Measurements from ENCODE around the gene CRB1. TPM values are rescaled to one million over a fixed set of nuclear protein-coding genes. Genes with fewer than 3 reads are reported as not detected.

CRB1 gene
- total and polyA plus RNA-seq, 9 of the 15 experiments (the other 6 are each of a cell fraction or from before 2014, with no cell fraction given) = 0.04 to 0.10 TPM; not detected in 7

GRCh38 chr1:197303463-197303862 lies 35.4 kb downstream of the CRB1 start (continued):
- no peak for TF ChIP-seq GTF3C2 (IDR thresholded peaks at IDR 0.05; ENCODE audit: borderline replicate concordance, extremely low read depth, insufficient read length)
- TF ChIP-seq TFE3 (CRISPR knock-in tag; IDR thresholded peaks at IDR 0.05) = no peak
- no peak for TF ChIP-seq SFPQ (IDR thresholded peaks at IDR 0.05; ENCODE audit: low read depth, low read length)
- TF ChIP-seq ZNF197 (CRISPR knock-in tag; IDR thresholded peaks at IDR 0.05; ENCODE audit: low read depth) = no peak
- TF ChIP-seq CTCFL (IDR thresholded peaks at IDR 0.05; ENCODE audit: borderline replicate concordance, insufficient read depth, low read depth, low read length, poor library complexity, severe bottlenecking) = no peak
